HEK293 (cell line): ENCODE data around the gene TTLL13.

Experiments
- BCL11B ChIP-seq: fragments of 450-650 bp; formaldehyde crosslinking; IDR thresholded peaks from 2 replicates; pipeline ENCODE4 v1.5.1; 2016; ENCODE audit warnings: low read depth, missing biosample characterization, missing genetic modification characterization
- EGR2 ChIP-seq: fragments of 450-650 bp; formaldehyde crosslinking; IDR thresholded peaks from 2 replicates; pipeline ENCODE4 v1.5.1; 2016; ENCODE audit warnings: low read depth, missing biosample characterization, missing genetic modification characterization
- GLI4 ChIP-seq: fragments of 450-650 bp; formaldehyde crosslinking; IDR thresholded peaks from 2 replicates; pipeline ENCODE4 v1.5.1; 2016; ENCODE audit warnings: missing biosample characterization, missing genetic modification characterization
- GLIS2 ChIP-seq: fragments of 450-650 bp; formaldehyde crosslinking; IDR thresholded peaks from 2 replicates; pipeline ENCODE4 v1.5.1; 2016; ENCODE audit warnings: missing biosample characterization, missing genetic modification characterization
- KLF10 ChIP-seq: fragments of 450-650 bp; IDR thresholded peaks from 2 replicates; pipeline ENCODE4 v1.5.1; 2018; ENCODE audit warnings: missing biosample characterization, mild to moderate bottlenecking, missing genetic modification characterization
- PRDM6 ChIP-seq: fragments of 450-650 bp; formaldehyde crosslinking; IDR thresholded peaks from 2 replicates; pipeline ENCODE4 v1.5.1; 2017; ENCODE audit warnings: missing biosample characterization, missing genetic modification characterization
- RBAK ChIP-seq: fragments of 450-650 bp; formaldehyde crosslinking; IDR thresholded peaks from 2 replicates; pipeline ENCODE4 v1.5.1; 2016; ENCODE audit warnings: missing biosample characterization, missing genetic modification characterization
- REPIN1 ChIP-seq: fragments of 450-650 bp; formaldehyde crosslinking; IDR thresholded peaks from 2 replicates; pipeline ENCODE4 v1.5.1; 2017; ENCODE audit warnings: missing biosample characterization, missing genetic modification characterization, low read depth
- TCF7L2 ChIP-seq: IDR thresholded peaks from 2 replicates; pipeline ENCODE4 v1.6.1; 2011; ENCODE audit warnings: low read depth, mild to moderate bottlenecking, inconsistent platforms, low read length, moderate library complexity, borderline replicate concordance
- ZIC2 ChIP-seq: fragments of 450-650 bp; formaldehyde crosslinking; IDR thresholded peaks from 2 replicates; pipeline ENCODE4 v1.5.1; 2016; ENCODE audit warnings: missing biosample characterization, missing genetic modification characterization
- ZNF133 ChIP-seq: fragments of 450-650 bp; formaldehyde crosslinking; IDR thresholded peaks from 2 replicates; pipeline ENCODE4 v1.5.1; 2016; ENCODE audit warnings: missing biosample characterization, missing genetic modification characterization
- ZNF423 ChIP-seq: fragments of 450-650 bp; formaldehyde crosslinking; IDR thresholded peaks from 2 replicates; pipeline ENCODE4 v1.5.1; 2016; ENCODE audit warnings: missing biosample characterization, missing genetic modification characterization
- ZNF433 ChIP-seq: fragments of 450-650 bp; formaldehyde crosslinking; IDR thresholded peaks from 2 replicates; pipeline ENCODE4 v1.5.1; 2016; ENCODE audit warnings: missing biosample characterization, missing genetic modification characterization, low read depth
- ZNF449 ChIP-seq: fragments of 450-650 bp; formaldehyde crosslinking; IDR thresholded peaks from 2 replicates; pipeline ENCODE4 v1.5.1; 2017; ENCODE audit warnings: missing biosample characterization, mild to moderate bottlenecking, missing genetic modification characterization, moderate library complexity
- ZNF510 ChIP-seq: fragments of 450-650 bp; formaldehyde crosslinking; IDR thresholded peaks from 2 replicates; pipeline ENCODE4 v1.5.1; 2018; ENCODE audit warnings: mild to moderate bottlenecking, missing genetic modification characterization, missing biosample characterization; ENCODE audit not compliant: insufficient replicate concordance
- ZNF514 ChIP-seq: fragments of 450-650 bp; formaldehyde crosslinking; IDR thresholded peaks from 2 replicates; pipeline ENCODE4 v1.5.1; 2016; ENCODE audit warnings: missing biosample characterization, missing genetic modification characterization
- ZNF596 ChIP-seq: fragments of 450-650 bp; IDR thresholded peaks from 2 replicates; pipeline ENCODE4 v1.5.0; 2018; ENCODE audit warnings: missing biosample characterization, mild to moderate bottlenecking, missing genetic modification characterization, moderate library complexity
- ZNF626 ChIP-seq: fragments of 450-650 bp; sonication (Bioruptor Pico); formaldehyde crosslinking; IDR thresholded peaks from 2 replicates; pipeline ENCODE4 v1.5.1; 2018; ENCODE audit warnings: missing biosample characterization, missing genetic modification characterization, inconsistent platforms
- ZNF792 ChIP-seq: fragments of 450-650 bp; formaldehyde crosslinking; IDR thresholded peaks from 2 replicates; pipeline ENCODE4 v1.5.1; 2016; ENCODE audit warnings: missing biosample characterization, missing genetic modification characterization
- ZNF837 ChIP-seq: fragments of 450-650 bp; formaldehyde crosslinking; IDR thresholded peaks from 2 replicates; pipeline ENCODE4 v1.5.1; 2016; ENCODE audit warnings: missing biosample characterization, missing genetic modification characterization
- ZSCAN16 ChIP-seq: fragments of 450-650 bp; formaldehyde crosslinking; IDR thresholded peaks from 2 replicates; pipeline ENCODE4 v1.5.1; 2016; ENCODE audit warnings: missing biosample characterization, missing genetic modification characterization
- ZSCAN4 ChIP-seq: fragments of 450-650 bp; formaldehyde crosslinking; IDR thresholded peaks from 2 replicates; pipeline ENCODE4 v1.5.1; 2017; ENCODE audit warnings: missing biosample characterization, missing genetic modification characterization
- TF ChIP-seq, protein P1 (sequence below): fragments of 450-650 bp; formaldehyde crosslinking; IDR thresholded peaks from 2 replicates; pipeline ENCODE4 v1.5.1; 2016; ENCODE audit warnings: missing biosample characterization, missing genetic modification characterization

Gene TTLL13

GRCh38 chr15:90249203-90249863, at the start of gene TTLL13 (continued):
- no peak for TF ChIP-seq TCF7L2
- TF ChIP-seq KLF10 (tag by site-specific recombination), result no peak
- TF ChIP-seq REPIN1 (tag by site-specific recombination), result no peak
- TF ChIP-seq GLI4, result no peak
- TF ChIP-seq ZNF596, result no peak
- TF ChIP-seq ZNF510 (tag by site-specific recombination), result no peak
- no peak for TF ChIP-seq ZNF837 (tag by site-specific recombination)
- TF ChIP-seq ZNF514, result no peak
- peak; percentile 63 for TF ChIP-seq ZIC2 (tag by site-specific recombination)
- no peak for TF ChIP-seq ZNF792 (tag by site-specific recombination)
- TF ChIP-seq PRDM6 (tag by site-specific recombination), result no peak
- TF ChIP-seq RBAK (tag by site-specific recombination), result no peak
- no peak for TF ChIP-seq EGR2 (tag by site-specific recombination)
- no peak for TF ChIP-seq BCL11B (tag by site-specific recombination)
- peak; percentile 95 for TF ChIP-seq GLIS2 (tag by site-specific recombination)
- TF ChIP-seq ZNF626 (tag by site-specific recombination), result no peak
- TF ChIP-seq, protein P1, sequence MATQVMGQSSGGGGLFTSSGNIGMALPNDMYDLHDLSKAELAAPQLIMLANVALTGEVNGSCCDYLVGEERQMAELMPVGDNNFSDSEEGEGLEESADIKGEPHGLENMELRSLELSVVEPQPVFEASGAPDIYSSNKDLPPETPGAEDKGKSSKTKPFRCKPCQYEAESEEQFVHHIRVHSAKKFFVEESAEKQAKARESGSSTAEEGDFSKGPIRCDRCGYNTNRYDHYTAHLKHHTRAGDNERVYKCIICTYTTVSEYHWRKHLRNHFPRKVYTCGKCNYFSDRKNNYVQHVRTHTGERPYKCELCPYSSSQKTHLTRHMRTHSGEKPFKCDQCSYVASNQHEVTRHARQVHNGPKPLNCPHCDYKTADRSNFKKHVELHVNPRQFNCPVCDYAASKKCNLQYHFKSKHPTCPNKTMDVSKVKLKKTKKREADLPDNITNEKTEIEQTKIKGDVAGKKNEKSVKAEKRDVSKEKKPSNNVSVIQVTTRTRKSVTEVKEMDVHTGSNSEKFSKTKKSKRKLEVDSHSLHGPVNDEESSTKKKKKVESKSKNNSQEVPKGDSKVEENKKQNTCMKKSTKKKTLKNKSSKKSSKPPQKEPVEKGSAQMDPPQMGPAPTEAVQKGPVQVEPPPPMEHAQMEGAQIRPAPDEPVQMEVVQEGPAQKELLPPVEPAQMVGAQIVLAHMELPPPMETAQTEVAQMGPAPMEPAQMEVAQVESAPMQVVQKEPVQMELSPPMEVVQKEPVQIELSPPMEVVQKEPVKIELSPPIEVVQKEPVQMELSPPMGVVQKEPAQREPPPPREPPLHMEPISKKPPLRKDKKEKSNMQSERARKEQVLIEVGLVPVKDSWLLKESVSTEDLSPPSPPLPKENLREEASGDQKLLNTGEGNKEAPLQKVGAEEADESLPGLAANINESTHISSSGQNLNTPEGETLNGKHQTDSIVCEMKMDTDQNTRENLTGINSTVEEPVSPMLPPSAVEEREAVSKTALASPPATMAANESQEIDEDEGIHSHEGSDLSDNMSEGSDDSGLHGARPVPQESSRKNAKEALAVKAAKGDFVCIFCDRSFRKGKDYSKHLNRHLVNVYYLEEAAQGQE (tag by site-specific recombination), result no peak
- no peak for TF ChIP-seq ZSCAN4 (tag by site-specific recombination)
- no peak for TF ChIP-seq ZNF433
- no peak for TF ChIP-seq ZSCAN16
- no peak for TF ChIP-seq ZNF423 (tag by site-specific recombination)
- no peak for TF ChIP-seq ZNF449 (tag by site-specific recombination)
- TF ChIP-seq ZNF133 (tag by site-specific recombination), result no peak
